GM19467 (cell line): Measurements from ENCODE around the gene PATJ.
"Not testable (repeated sequence)": the region's sequence is repeated elsewhere in the genome, so short reads cannot be mapped to it uniquely, and the experiment has no call there.

Experiments used
- ATAC-seq: cut with Tn5 transposase; IDR thresholded peaks from one replicate; pipeline ENCODE4 v1.9.1; 2021; ENCODE audit warnings: mild to moderate bottlenecking, moderate library complexity; ENCODE audit not compliant: unreplicated experiment

The PATJ gene

DNA sequence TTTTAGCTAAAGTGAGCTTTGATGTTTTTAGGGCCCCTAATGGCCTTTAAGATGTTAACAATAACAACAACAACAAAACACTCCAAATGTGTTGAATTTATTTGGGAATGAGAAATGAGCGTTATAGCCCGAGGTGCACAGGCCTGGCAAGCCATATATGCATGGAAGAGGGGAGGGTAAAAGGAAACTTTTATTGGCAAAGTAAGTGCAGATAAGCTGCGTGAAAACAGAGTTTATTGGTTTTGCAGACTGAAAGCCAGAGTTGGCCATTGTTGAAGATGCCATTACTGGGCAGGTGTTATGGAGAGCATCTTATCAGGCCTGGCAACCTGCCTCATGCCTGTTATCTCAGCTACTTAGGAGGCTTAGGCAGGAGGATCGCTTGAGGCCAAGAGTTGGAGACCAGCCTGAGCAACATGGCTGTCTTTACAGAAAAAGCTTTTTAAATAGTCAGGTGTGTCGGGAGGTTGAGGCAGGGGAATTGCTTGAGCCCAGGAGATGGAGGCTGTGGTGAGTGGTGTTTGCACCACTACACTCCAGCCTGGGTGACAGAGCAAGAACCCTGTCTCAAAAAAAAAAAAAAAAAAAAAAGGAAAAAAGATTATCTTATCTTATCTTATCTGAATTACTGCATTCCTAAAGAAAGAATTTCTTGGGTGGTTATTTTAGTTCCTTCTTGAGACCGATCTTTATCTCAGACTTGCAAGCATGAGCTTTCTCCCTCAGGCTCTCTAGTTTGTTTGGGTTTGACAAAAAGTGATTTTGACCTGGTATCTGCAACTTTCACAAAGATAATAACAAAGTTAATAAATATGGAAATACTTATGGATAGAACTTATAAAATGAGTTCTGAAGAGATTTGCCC, 1.7 kb downstream of the PATJ start:
- ATAC-seq = no peak

DNA sequence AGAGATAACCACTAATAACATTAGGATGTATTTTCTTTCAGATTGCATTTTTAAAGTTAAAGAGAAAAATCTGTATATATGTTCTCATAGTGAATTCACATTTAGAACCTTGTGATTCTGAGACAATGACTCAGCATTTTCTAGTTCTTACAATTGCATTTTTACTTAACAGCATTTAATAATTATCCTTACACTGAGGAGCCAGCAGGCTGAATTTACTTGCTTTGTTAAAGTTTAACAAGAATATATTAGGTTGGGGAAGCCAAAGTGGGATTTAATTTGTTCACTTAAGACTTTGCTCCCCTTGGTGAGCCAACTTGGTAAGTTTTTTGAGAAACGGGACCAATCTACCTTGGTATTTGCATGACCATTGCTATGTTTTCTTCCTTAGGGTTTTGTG, 4.5 kb downstream of the PATJ start:
- no peak for ATAC-seq

DNA sequence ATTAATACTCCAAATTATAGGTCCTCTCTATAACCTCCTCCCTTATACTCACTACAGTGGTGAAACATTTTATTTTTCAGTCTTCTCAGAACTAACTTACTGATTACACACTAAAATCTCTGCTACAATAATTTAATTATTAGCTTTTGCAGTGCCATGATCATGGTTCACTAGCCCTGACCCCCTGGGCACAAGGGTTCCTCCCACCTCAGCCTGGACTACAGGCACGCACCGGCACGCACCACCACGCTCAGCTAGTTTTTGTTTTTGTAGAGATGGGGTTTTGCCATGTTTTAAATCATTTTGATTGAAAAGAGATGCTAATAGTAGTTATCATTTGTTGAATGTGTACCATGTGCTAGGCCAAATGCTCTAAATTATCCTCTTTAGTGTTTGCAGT, 6.3 kb downstream of the PATJ start:
- no peak for ATAC-seq

DNA sequence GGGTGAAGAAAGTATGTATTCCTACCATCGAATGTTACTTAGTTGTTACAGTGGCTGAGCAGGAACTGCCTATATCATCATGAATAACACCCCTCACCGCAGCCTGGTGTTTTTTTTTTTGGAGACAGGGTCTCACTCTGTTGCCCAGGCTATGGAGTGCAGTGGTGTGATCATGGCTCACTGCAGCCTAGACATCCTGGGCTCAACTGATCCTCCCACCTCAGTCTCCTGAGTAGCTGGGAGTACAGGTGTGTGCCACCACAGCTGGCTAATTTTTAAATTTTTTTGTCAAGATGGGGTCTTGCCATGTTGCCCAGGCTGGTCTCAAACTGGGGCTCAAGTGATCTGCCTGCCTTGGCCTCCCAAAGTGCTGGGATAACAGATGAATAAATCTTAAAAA, 7.3 kb downstream of the PATJ start:
- ATAC-seq = no peak

DNA sequence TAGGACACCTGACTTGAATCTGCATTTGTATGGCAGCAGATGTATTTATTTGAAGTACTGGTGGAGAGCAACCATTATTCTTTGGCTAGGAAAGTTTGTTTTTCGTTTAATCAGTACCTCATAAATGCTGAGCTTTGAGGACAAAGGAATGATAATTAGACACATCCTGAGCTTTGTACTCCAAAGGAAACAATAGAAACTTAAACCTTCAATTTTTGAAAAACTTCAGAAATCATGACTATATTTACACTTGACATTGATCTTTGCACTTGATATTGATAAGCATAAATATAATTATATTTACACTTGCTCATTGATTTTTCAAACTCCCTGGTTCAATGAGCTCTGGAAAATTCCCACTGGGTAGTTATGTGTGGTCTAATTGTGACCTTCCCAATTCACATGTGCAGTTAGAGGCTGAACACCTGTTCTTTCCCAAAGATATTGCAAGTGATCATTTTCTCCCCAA, 10.7 kb downstream of the PATJ start:
- ATAC-seq = no peak

DNA sequence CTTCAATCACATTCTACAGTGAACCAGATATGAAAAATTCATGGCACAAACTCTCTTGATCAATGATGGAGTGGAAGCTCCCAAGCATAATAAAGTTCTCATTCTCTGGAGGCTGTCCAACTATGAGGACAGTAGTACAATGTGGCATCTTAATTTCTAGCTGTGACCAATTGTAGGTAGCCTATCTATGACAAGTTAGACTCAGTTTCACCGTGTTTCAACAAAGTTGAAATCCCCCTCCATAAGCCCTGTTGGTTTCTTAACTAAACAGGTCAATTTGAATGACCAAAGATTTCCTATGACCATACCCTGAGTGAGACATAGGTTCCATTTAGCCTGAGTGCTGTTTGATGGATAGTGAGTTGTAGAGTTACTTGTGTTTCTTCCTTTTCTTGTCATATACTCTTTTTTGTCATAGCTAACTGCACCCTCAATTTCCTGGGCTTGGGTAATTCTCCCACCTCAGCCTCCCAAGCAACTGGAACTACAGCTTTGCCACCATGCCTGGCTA, 11.8 kb downstream of the PATJ start:
- no peak for ATAC-seq

DNA sequence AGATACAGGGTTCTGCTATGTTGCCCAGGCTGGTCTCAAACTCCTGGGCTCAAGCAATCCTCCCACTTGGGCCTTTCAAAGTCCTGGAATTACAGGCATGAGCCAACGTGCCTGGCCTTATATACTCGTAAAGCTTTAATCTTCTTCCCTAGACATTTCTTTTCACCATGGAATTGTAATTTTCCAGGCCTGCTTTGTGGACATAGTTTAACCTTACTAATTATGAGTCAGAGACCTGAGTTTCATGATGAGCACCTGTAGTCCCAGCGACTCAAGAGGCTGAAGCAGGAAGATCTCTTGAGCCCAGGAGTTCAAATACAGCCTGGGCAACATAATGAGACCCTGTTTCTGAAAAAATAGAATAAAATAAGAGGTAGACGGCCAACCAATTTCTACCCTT, 12.3 kb downstream of the PATJ start:
- ATAC-seq = no peak

DNA sequence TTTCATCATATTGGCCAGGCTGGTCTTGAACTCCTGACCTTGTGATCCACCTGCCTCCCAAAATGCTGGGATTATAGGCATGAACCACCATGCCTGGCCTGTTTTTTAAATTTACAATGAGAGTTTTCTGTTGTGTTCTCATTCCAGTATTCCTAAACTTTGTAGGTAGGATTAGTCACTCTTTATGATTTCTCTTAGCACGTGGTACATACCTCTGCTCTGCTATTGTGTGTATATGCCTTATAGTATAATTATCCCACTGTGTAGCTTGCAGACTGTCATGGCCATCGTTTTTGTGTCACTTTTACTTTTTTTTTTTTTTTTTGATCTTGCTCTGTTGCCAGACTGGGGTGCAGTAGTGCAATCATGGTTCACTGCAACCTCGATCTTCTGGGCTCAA, 14.5 kb downstream of the PATJ start:
- no peak for ATAC-seq

DNA sequence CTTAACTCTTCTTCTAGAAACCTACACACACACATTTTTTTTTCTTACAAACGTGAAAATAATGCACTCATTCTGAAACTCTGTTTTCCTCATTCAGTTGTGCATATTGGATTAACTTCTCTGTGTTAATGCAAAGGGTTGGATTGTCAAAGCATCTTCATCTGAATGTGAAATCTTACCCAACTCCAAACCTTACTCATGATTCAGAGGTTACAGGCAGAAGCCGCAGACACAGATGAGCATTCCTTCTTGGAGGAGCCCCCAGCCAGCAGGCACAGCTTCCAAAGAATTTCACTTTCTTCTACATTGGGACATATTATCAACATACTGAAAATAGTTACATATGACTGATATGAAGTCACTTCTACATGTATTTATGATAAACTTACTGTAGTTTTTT, 15.7 kb downstream of the PATJ start:
- ATAC-seq = no peak

DNA sequence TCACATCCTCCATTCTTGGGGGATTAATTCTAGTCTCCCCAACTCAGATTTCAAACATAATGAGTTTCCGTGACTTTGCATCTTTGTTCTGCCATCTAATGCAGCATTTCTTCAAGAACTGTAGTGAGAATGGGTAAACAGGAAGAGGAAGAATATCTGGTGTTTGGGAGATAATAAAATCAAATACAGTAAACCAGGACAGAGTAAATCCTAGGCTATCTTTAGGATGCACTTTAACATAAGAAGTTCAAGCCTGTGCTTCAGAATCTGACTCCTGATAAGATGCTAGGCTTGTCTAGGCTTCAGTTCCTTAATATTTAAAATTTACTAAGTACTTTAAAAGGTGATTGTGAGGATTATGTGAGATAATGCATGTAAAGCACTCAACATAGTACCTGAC, 27.9 kb downstream of the PATJ start:
- ATAC-seq = no peak

DNA sequence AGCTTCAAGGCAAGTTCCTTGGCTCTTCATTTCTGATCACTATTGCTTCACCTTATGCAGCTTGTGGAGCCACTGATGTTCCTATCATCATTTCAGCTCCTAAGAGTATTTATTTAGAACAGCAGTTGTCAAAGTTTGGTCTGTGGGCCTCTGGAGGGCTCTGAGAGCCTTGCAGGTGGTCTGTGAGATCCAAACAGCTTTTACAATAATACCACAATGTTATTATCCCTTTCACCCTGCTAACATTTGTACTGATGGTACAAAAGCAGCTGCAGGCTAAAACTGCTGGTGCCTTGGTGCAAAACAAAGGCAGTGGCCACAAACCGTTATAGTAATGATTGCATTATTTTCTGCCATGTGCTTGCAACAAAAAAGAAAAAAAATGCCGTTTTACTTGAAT, 33.8 kb downstream of the PATJ start:
- no peak for ATAC-seq

DNA sequence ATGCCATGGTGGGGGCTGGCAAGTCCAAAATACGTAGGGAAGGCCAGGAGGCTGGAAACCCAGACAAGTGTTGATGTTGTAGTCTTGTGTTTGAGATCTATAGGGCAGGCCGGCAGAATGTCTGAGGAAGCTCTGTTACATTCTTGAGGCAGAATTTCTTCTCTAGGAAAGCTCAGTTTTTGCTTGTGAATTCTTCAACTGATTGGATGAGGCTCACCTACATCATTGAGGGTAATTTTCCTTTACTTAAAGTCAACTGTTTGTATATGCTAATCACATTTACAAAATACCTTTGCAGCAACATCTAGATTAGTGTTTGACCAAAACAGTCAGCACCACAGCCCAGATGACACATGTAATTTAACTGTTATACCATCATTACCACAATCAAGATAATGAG, 37.0 kb downstream of the PATJ start:
- no peak for ATAC-seq

DNA sequence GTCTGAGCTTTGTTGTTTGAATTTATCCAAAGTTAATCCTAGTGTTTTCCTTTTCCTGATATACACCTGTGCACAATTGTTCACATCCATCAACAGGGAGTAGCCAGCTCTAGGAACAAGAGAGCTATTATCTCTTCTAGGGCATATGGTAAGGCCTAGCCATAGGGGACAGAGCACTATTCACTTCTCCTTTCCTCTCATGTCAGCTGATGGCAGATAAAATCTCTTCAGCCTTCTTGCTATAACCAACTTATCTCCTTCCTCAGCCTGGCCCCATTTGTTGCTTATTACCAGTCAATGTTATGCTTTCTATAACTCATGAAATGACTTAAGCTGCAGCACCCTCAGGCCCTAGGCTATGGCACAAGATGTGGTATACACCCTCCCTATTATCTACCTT, 38.9 kb downstream of the PATJ start:
- no peak for ATAC-seq

DNA sequence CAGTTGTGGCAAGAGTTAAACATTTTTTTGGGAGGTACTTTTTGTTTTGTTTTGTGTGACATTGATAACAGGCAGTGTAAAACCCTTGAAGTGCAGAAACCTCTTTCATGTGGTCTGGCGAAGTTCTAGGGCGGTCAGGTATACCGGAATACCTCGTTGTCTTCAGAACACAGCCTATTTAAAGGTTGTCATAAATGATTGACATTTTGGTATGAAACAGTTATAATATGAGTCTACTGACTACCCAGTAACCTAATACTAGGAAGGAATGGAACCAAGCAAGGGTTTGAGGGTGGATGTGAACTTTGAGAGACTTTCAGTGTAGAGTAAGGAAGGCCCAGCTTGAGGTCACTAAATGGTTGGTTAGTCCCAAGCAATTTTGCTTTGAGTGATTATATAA, 40.5 kb downstream of the PATJ start:
- peak; percentile 91 for ATAC-seq

DNA sequence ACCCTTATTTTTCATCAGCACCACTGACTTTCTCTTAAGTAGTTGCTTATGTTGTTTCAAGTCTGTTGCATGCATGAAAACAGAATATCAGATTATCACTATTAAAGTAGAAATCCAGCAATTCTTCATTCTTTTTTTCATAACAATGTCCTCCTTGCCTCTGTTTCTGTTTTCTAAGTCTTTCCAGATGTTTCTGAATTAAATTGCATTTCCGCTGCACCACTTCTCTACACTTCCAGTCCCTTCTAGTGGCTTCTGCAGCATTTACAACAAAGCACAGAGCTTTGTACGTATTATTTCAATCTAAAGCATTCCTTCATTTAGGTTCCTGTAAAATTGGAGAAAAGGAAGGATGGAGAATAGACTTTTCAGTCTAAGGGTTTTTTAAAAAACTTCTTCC, 42.4 kb downstream of the PATJ start:
- no peak for ATAC-seq

DNA sequence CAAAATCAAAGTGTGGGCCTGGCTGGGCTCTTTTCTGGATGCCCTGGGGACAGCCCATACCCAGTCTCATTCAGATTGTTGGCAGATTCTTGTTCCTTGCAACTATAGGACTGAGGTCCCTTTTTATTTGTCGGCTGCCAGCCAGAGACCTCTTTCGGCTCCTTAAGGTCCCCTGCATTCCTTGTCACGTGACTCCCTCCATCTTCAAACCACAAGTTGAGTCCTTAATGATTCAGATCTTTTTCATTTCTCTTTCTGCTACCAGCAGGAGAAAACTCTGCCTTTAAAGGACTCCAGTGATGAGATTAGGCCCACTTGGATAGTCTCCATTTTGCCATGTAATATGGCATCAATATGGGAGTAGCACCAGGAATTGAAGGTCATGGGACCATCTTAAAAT, 48.6 kb downstream of the PATJ start:
- no peak for ATAC-seq

DNA sequence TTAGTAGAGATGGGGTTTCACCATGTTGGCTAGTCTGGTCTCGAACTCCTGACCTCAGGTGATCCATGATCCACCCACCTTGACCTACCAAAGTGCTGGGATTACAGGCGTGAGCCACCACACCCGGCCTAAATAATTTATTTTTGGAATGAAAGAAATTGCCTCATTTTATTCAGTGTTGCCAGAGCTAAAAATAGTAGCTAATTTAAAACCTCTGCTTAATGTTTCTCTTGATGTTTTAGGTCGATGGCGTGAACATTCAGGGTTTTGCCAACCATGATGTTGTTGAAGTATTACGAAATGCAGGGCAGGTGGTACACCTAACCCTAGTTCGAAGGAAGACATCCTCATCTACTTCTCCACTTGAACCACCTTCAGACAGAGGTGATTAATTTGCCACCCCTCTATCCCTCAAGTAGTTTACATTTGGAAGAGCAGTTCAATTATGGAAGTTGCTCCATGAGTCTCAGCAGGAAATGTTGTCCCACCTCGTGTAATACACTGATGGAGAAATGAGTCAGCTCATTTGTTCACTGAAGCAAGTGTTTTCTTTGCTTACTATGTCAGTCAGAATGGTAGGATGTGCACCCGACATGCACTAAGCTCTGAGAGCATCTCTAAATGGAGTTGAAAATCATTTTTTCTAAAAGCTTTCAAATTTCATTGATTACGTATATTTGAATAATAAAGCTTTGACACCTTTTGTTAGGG, 54.9 kb downstream of the PATJ start:
- ATAC-seq = no peak

DNA sequence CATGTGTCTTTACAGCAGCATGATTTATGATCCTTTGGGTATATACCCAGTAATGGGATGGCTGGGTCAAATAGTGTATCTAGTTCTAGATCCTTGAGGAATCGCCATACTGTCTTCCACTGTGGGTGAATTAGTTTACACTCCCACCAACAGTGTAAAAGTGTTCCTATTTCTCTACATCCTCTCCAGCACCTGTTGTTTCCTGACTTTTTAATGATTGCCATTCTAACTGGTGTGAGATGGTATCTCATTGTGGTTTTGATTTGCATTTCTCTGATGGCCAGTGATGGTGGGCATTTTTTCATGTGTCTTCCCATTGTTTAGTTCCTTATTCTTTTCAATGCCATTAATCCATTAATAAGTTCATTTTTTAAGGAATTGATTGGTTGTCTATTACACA, 58.8 kb downstream of the PATJ start:
- ATAC-seq = not testable (repeated sequence)

DNA sequence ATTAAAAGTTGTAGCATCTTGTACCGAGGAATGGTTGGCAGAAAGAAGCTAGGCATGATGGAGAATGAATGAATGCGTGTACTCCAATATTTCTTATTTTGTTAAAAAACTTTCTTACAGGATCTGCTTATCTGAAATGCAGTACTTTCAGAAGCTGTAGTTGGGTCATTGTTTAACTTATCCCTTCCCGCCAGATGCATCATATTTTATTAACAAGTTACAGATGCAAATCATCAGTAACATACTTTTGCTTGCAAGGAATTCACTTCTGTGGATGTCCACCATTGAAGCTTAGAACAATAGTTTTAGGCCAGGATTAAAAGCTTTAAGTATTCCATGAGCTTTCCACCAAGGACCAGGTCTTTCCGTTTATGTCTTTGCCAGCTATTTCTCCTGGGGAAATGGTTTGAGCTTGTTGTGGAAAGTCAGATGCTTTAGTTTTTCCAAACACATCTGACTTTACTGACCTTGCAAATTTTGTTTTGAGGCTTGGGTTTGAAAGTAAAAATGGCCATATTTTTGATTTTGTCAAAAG, 65.4 kb downstream of the PATJ start:
- no peak for ATAC-seq

DNA sequence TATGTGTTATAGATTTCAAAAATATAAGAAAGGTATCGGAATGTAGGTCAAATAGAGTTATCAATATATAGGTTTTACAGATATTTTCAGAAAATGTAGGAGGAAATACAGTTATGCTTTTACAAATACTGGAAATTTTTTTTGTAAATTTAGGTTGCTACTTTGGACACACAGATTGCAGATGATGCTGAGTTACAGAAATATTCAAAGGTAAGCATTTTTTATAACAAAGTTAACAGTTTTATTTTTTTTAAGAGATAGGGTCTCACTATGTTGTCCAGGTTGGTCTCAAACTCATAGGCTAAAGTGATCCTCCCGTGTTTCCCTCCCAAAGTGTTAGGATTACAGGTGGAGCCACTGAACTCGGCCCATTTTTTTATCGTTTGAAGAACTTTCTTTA, 66.0 kb downstream of the PATJ start:
- no peak for ATAC-seq

DNA sequence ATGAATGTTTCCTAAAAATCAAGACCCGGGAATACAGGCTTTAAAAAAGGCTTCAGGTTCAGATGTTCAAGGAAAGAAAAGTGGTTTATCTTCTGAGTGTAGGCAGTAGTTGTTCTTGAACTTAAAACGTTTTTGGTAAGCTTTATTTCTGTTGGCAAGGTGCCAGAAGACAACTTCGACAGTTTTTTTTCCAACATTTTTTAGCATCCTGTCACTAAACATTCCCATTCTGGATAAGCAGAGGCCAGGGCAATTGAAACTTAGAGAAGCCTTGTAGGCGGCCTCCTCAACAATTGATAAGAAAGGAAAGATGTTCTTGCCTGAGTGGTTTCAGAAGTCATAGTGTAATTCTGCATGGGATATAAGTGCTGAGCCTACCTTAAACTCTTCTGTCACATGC, 66.7 kb downstream of the PATJ start:
- no peak for ATAC-seq

DNA sequence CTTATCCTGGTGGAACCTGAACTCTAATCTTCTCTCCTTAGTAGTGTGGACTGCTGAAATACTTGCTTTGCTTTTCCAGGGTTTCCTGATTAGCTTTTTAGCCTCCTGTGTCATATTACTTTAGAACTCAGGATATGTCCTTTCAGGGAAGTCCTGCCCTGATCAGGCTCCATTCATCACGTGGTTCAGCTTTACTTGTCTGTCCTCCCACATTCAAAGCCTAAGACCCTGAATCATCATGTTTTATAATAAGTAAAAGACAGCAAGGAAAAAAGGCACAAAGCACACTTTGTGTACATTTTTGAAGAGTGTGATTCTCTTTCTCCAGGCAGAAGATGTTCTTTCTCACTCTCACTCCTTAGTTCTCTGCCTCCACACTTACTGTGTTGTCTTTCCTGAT, 70.6 kb downstream of the PATJ start:
- no peak for ATAC-seq
